GDM1 (cell line): ENCODE measurements around the gene CBFA2T3.
A peak's percentile ranks its signal among the peaks of the same experiment; 100 is the strongest.
"Not testable (repeated sequence)": the region's sequence is repeated elsewhere in the genome, so short reads cannot be mapped to it uniquely, and the experiment has no call there.

Experiments used
- DNase-seq: peaks from one replicate; lab custom pipeline; 2025; lab: John Stamatoyannopoulos, UW

Gene CBFA2T3

DNA sequence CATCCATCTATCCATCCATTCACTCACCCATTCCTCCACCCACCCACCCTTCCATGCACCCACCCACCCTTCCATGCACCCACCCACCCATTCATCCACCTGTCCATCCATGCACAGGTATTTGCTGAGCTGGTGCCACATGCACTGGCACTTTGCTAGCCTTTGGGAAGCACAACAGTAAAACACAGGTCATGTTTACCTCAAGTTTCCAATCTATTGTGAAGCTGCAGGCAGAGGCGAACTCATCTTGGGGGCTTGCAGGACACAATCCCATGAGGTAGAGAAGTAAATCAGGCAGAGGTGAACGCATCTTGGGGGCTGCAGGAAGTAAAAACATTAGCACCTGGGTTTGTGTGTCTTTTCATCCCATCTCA lies 35.6 kb upstream of the CBFA2T3 start:
- no peak for DNase-seq

DNA sequence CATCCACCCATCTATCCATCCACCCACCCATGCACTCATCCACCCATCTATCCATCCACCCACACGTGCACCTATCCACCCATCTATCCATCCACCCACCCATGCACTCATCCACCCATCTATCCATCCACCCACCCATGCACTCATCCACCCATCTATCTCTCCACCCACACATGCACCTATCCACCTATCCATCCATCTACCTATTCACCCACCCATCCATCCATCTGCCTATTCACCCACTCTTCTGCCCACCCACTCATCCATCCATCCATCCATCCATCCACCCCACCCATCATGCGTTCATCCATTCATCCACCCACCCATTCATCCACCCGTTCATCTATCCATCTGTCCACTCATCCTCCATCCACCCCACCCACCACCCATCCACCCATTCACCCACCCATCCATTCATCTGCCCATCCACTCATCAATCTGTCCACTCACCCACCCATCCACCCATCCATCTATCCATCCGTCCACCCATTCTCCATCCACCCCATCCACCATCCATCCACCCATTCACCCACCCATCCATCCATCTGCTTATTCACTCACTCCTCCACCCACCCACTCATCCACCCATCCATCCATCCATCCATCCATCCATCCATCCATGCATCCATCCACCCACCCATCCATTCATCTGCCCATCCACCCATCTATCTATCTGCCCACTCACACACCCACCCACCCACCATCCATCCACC lies 35.1 kb upstream of the CBFA2T3 start:
- no peak for DNase-seq

DNA sequence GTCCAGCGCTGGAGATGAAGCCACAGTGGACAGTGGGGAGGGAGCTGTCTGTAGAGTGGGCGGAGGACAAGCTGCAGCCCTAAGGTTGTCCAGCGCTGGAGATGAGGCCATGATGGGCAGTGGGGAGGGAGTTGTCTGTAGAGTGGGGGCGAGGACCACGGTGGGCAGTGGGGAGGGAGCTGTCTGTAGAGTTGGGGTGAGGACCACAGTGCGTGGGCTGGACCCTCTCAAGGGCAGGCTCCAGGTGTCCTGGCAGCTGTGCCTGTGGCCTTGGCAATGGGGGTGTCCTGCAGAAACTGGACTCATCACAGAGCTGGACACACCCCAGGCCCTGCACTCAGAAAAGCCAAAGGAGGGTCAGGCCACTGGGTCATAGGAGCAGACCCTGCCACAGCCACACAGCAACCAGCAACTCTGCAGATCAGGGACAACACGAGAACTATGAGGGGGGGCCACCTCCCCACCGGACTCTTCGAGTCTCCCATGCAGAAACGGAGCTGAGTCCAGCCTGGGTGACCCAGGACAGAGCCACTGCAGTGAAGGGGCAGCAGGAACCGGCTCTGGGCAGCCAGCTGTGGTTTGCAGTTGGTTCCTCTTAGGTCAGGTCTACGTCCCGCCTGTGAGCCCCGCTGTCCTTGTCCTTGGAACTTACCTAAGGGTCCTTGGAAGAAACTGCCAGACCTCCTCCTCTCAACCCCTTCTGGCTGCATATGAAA lies 33.4 kb upstream of the CBFA2T3 start:
- DNase-seq: no peak

GRCh38 chr16:89009343-89010209 lies 32.6 kb upstream of the CBFA2T3 start:
- peak; percentile 12 for DNase-seq

DNA sequence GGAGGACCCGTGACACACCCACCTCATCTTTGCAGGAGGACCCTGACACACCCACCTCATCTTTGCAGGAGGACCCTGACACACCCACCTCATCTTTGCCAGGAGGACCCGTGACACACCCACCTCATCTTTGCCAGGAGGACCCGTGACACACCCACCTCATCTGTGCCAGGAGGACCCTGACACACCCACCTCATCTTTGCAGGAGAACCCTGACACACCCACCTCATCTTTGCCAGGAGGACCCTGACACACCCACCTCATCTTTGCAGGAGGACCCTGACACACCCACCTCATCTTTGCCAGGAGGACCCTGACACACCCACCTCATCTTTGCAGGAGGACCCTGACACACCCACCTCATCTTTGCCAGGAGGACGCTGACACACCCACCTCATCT lies 31.8 kb upstream of the CBFA2T3 start:
- not testable (repeated sequence) for DNase-seq

- no peak for DNase-seq
Observed at GRCh38 chr16:89007371-89008249, 30.6 kb upstream of the CBFA2T3 start.

GRCh38 chr16:89006036-89006752 lies 29.2 kb upstream of the CBFA2T3 start:
- no peak for DNase-seq

DNA sequence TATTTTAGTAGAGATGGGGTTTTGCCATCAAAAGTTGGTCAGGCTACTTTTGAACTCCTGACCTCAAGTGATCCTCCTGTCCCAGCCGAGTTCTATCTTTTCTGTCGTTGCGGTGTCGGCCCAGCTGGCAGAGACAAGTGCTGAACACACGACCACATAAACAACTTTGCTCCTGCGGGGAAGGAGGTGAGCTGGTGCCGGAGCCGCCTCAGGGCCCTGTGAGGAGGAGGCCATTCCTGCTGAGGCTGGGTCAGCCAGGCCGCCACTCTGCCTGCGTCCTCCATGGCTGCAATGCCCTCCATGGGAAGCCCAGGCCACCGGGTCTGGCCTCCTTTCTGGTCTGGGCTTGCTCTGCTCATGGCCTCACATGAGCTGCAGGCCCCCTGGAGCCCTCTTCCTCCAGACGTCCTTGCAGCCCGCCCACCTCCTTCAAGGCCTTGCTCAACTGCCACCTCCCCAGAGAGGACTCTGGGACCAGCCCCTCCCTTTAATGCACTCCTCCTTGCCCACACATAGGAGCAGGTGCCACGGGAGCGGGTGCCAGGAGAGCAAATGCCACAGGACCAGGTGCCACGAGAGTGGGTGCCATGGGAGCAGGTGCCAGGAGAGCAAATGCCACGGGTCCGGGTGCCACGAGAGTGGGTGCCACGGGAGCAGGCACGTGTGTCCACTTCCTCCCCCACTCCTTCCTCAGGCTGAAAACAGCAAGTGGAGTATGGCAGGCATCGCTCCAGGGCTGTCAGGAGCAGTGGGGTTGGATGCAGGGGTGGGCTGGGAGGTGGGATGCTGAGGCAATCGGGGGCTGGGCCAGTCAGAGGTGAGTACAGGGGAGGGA lies 28.4 kb upstream of the CBFA2T3 start:
- DNase-seq: no peak

DNA sequence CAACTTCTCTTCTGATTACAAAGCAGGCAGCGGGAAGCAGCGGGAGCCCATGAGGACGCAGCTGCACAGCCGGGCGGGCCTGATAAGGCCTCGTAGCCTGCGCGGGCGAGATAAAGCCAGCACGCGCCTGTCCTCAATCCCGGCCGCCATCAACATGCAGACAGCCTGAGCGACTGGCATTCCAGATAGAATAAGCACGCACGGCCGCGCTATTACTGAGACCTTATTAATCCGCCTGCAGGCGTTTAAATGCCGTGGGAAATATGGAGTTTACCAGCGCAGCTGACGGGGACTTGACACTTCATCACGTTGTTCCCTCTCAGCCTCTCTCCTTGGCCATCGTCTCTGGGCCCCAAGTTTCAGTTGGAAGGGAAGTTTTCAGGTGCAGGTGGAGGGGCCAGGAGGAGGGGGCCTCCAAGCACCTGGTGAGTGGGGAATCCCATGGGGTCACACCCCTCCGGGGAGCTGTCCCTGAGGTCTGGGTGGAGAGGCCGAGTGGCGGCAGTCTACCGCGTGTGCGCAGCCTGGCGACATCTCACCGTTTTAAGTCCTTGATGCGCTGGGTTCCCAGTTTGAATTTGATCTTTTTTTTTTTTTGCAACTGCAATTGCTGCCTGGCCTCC lies 27.3 kb upstream of the CBFA2T3 start:
- DNase-seq: peak; percentile 87

DNA sequence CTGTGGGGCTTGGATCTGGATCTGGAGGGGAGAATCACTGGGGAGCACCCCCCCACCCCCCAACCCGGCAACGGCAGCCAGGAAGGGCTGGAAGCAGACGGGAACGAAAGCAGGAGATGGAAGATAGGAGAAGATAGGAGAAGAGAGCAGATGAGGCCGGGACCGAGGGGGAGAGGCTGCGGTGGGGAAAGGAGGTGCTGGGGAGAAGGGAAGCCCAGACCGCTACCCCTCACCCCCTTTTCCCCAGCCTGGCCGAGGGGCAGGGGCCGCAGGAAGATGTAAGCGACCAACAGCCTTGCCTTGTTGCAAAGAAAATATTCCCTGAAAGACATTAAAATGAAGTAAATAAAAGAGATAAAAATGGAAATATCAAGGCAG lies 26.8 kb upstream of the CBFA2T3 start:
- peak; percentile 70 for DNase-seq

- no peak for DNase-seq
Observed at GRCh38 chr16:89002851-89003830, 26.1 kb upstream of the CBFA2T3 start.

GRCh38 chr16:89002081-89002480 lies 25.1 kb upstream of the CBFA2T3 start:
- DNase-seq: not testable (repeated sequence)

GRCh38 chr16:89001117-89002027 lies 24.4 kb upstream of the CBFA2T3 start:
- no peak for DNase-seq

GRCh38 chr16:89000207-89000959 lies 23.4 kb upstream of the CBFA2T3 start:
- no peak for DNase-seq

DNA sequence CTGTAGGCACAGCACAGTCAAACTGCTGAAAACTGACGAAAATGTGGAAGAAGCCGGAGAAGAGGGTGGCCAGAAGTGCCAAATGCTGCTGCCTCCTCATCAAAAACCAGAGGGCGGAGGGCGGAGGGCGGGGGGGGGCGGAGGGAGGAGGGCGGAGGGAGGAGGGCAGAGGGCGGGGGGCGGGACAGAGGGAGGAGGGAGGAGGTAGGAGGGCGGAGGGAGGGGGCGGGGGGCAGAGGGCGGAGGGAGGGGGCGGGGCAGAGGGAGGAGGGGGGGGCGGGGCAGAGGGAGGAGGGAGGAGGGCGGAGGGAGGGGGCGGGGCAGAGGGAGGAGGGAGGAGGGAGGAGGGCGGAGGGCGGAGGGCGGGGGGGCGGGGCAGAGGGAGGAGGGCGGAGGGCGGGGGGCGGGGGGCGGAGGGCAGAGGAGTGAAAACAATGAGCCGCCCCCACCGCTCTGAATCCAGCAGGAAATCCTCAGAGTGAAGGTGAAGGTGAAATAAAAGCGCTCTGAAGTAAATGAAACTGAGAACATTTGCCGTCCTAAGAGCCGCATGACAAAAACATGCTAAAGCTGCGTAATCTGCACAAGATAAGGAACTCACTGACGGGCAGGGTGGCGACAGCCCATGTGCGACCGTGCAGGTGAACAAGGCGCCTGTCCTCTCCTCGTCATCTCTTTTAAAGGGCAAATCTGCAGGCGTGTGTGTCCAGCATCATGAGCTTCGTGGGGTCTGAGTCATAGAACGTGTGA lies 22.6 kb upstream of the CBFA2T3 start:
- DNase-seq: no peak
